Lower leg skin (tissue), 3 donors: ENCODE data around the gene PNMA6E.

Source experiments
- POLR2A ChIP-seq, 2 donors: fragments of 450-650 bp; IDR thresholded peaks; one replicate each; pipeline ENCODE4 v1.6.1; 2016 to 2017; ENCODE audit warnings: antibody characterized with exemption in 2 of 2, mild to moderate bottlenecking in 1 of 2, moderate library complexity in 1 of 2
- TF ChIP-seq, protein P1 (sequence below), 3 donors: fragments of 450-650 bp; IDR thresholded peaks; one replicate each; pipeline ENCODE4 v1.5.1; 2016; ENCODE audit warnings: antibody characterized with exemption in 3 of 3, mild to moderate bottlenecking in 3 of 3, moderate library complexity in 2 of 3

- TF ChIP-seq, protein P1, sequence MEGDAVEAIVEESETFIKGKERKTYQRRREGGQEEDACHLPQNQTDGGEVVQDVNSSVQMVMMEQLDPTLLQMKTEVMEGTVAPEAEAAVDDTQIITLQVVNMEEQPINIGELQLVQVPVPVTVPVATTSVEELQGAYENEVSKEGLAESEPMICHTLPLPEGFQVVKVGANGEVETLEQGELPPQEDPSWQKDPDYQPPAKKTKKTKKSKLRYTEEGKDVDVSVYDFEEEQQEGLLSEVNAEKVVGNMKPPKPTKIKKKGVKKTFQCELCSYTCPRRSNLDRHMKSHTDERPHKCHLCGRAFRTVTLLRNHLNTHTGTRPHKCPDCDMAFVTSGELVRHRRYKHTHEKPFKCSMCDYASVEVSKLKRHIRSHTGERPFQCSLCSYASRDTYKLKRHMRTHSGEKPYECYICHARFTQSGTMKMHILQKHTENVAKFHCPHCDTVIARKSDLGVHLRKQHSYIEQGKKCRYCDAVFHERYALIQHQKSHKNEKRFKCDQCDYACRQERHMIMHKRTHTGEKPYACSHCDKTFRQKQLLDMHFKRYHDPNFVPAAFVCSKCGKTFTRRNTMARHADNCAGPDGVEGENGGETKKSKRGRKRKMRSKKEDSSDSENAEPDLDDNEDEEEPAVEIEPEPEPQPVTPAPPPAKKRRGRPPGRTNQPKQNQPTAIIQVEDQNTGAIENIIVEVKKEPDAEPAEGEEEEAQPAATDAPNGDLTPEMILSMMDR (IDR thresholded peaks at IDR 0.05) = no peak
- no peak for TF ChIP-seq POLR2A (IDR thresholded peaks at IDR 0.05)
These were observed 7.8 kb upstream of the PNMA6E start for GRCh38 chrX:153408871-153409351.
